GM12878 (cell line): ENCODE data around the gene TAGLN. TPM values are rescaled to one million over a fixed set of nuclear protein-coding genes. Genes with fewer than 3 reads are reported as not detected.
A peak's percentile ranks its signal among the peaks of the same experiment; 100 is the strongest.

ENCODE experiments used
- ATF3 ChIP-seq: IDR thresholded peaks from 2 replicates; pipeline ENCODE4 v1.6.1; 2011; ENCODE audit warnings: low read depth, mild to moderate bottlenecking, low read length, moderate library complexity, borderline replicate concordance; ENCODE audit errors: extremely low read depth
- BMI1 ChIP-seq: fragments of 450-650 bp; IDR thresholded peaks from 2 replicates; pipeline ENCODE4 v1.6.1; 2016; ENCODE audit warnings: mild to moderate bottlenecking, moderate library complexity, borderline replicate concordance
- BRCA1 ChIP-seq: IDR thresholded peaks from 2 replicates; pipeline ENCODE4 v1.6.1; 2011; ENCODE audit warnings: low read depth, low read length, improper control_type of control experiment
- CEBPZ ChIP-seq: fragments of 150-350 bp; IDR thresholded peaks from 2 replicates; pipeline ENCODE4 v1.6.1; 2016; ENCODE audit warnings: low read depth, low read length
- CTCF ChIP-seq, 3 experiments: IDR thresholded peaks in 2 of 3; conservative IDR thresholded peaks in 1 of 3; 2 replicates each; pipeline ENCODE4 v1.5.1; 2011; ENCODE audit warnings: low read depth in 3 of 3, low read length in 3 of 3, mild to moderate bottlenecking in 3 of 3, control low read depth in 2 of 3, moderate library complexity in 2 of 3, inconsistent platforms in 1 of 3, mixed read lengths in 1 of 3; ENCODE audit not compliant: control insufficient read depth in 2 of 3, insufficient read depth in 1 of 3; ENCODE audit errors: extremely low read depth in 1 of 3
- FOS ChIP-seq: IDR thresholded peaks from 3 replicates; pipeline ENCODE4 v1.6.1; 2011; ENCODE audit warnings: borderline replicate concordance; ENCODE audit not compliant: insufficient read length; ENCODE audit errors: extremely low read depth
- MTA3 ChIP-seq: IDR thresholded peaks from 2 replicates; pipeline ENCODE4 v1.6.1; 2012; ENCODE audit warnings: low read length, inconsistent platforms, borderline replicate concordance
- NKRF ChIP-seq: fragments of 450-650 bp; conservative IDR thresholded peaks from 2 replicates; pipeline ENCODE4 v1.6.1; 2017; ENCODE audit warnings: mild to moderate bottlenecking, moderate library complexity
- PML ChIP-seq: IDR thresholded peaks from 2 replicates; pipeline ENCODE4 v1.6.1; 2012; ENCODE audit warnings: low read length, inconsistent platforms
- POLR2A ChIP-seq: IDR thresholded peaks from 2 replicates; pipeline ENCODE4 v1.6.1; 2011; ENCODE audit warnings: low read depth, mild to moderate bottlenecking, low read length
- RAD51 ChIP-seq: fragments of 450-650 bp; IDR thresholded peaks from 2 replicates; pipeline ENCODE4 v1.6.1; 2016; ENCODE audit warnings: moderate library complexity, mild to moderate bottlenecking, inconsistent platforms
- SIN3A ChIP-seq: IDR thresholded peaks from 2 replicates; pipeline ENCODE4 v1.6.1; 2012; ENCODE audit warnings: low read depth, low read length, improper control_type of control experiment
- SPI1 ChIP-seq: IDR thresholded peaks from 2 replicates; pipeline ENCODE4 v1.6.1; 2011; ENCODE audit warnings: low read depth, mild to moderate bottlenecking, low read length, moderate library complexity, borderline replicate concordance; ENCODE audit not compliant: insufficient read depth
- ZBED1 ChIP-seq: IDR thresholded peaks from 2 replicates; pipeline ENCODE4 v1.6.1; 2016; ENCODE audit warnings: borderline replicate concordance
- ZNF274 ChIP-seq: IDR thresholded peaks from one replicate; pipeline ENCODE4 v1.8.0; 2011; ENCODE audit not compliant: insufficient read length, insufficient read depth
- polyA plus RNA-seq, 11 experiments: library from polyadenylated mRNA; depleted of rRNA in 4 of 11; unstranded in 6 of 11; stranded (reverse) in 5 of 11; fragments of >200 nt; fragmentation: Nextera tagmentation in 4 of 11; fragmentation: Illumina TruSeq in 1 of 11; extraction: Ambion mirVana in 4 of 11; extraction: Trizol in 1 of 11; gene quantifications; 1 replicate in 1 of 11; 2 replicates in 10 of 11; pipeline versions ENCODE4 v1.2.1 to v1.2.3, GENCODE V29; 2011 to 2016; ENCODE audit warnings: inconsistent platforms in 2 of 11, missing spikeins in 2 of 11, low read depth in 1 of 11
- total RNA-seq, 4 experiments: library from RNA; depleted of rRNA in 3 of 4; stranded (reverse); fragments of >200 nt in 3 of 4; fragmentation: Illumina TruSeq in 1 of 4; extraction: Trizol in 1 of 4; gene quantifications; 2 replicates each; pipeline versions ENCODE4 v1.2.1 to v1.2.3, GENCODE V29; 2013 to 2021
- TF ChIP-seq, protein P1 (sequence below): fragments of 450-650 bp; IDR thresholded peaks from 2 replicates; pipeline ENCODE4 v1.6.1; 2017; ENCODE audit warnings: mild to moderate bottlenecking, moderate library complexity
- TF ChIP-seq, protein P2 (sequence below): IDR thresholded peaks from 2 replicates; pipeline ENCODE4 v1.6.1; 2012; ENCODE audit warnings: low read depth, low read length, improper control_type of control experiment

The TAGLN gene
- total and polyA plus RNA-seq, 10 of the 15 experiments (the other 5 are each of a cell fraction or from before 2014, with no cell fraction given): 0.26 to 4.6 (median 1.7) TPM

DNA sequence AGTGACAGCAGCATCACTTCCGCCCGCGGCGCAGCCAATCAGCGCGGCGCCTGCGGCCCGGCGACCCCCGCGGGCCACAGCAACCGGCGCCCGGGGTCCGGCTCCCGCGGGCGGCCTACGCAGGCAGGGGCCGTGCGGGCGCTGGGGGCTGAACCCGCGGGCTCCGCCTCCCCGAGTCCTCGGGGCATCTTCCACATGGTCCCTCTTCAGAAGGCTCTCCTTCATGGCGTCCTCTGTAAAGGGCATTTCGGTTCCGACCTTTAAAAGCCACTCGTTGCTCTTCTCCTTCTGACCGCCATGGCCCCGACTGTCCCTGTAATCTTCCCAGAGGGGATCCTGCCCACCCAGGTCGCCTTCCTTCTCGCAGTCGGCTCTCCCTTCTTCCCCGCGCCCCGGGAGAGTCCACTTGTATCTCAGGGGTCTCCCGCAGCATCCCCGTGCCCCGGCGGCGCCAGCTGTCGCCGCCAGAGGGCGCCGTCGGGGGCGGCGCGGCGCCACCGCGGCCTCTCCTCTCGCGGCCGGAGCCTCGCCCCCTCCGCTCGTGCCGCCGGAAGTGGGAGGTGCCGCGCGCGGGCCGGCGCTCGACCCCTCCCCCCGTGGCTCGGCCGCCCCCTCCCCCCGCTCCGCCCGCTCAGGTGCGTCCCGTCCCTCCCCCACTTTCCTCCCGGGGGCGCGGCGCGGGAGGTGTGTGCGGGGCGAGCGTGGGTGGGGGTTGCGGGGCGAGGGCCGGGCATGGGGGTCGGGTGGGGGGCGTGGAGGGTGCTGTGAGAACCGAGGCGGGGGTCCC lies 33.1 kb downstream of the TAGLN start, which contains the start of gene RNF214 (continued):
- TF ChIP-seq, protein P1, sequence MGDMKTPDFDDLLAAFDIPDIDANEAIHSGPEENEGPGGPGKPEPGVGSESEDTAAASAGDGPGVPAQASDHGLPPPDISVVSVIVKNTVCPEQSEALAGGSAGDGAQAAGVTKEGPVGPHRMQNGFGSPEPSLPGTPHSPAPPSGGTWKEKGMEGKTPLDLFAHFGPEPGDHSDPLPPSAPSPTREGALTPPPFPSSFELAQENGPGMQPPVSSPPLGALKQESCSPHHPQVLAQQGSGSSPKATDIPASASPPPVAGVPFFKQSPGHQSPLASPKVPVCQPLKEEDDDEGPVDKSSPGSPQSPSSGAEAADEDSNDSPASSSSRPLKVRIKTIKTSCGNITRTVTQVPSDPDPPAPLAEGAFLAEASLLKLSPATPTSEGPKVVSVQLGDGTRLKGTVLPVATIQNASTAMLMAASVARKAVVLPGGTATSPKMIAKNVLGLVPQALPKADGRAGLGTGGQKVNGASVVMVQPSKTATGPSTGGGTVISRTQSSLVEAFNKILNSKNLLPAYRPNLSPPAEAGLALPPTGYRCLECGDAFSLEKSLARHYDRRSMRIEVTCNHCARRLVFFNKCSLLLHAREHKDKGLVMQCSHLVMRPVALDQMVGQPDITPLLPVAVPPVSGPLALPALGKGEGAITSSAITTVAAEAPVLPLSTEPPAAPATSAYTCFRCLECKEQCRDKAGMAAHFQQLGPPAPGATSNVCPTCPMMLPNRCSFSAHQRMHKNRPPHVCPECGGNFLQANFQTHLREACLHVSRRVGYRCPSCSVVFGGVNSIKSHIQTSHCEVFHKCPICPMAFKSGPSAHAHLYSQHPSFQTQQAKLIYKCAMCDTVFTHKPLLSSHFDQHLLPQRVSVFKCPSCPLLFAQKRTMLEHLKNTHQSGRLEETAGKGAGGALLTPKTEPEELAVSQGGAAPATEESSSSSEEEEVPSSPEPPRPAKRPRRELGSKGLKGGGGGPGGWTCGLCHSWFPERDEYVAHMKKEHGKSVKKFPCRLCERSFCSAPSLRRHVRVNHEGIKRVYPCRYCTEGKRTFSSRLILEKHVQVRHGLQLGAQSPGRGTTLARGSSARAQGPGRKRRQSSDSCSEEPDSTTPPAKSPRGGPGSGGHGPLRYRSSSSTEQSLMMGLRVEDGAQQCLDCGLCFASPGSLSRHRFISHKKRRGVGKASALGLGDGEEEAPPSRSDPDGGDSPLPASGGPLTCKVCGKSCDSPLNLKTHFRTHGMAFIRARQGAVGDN: peak; percentile 42; the same call in 1 of the 2 replicates
- TF ChIP-seq BRCA1 (no peak), ATF3 (no peak), RAD51 (no peak), POLR2A (peak; percentile 77), NKRF (peak; percentile 90), PML (no peak), SPI1 (peak; percentile 55; the same call in 1 of the 2 replicates), CEBPZ (no peak), BMI1 (no peak), ZBED1 (no peak), FOS (no peak), SIN3A (no peak), ZNF274 (no peak), MTA3 (no peak), CTCF (IDR thresholded peaks at IDR 0.05 in 2 of 3, conservative IDR thresholded peaks at IDR 0.05 in 1 of 3; ENCODE audit: control insufficient read depth in 2 of 3, extremely low read depth in 1 of 3, insufficient read depth in 1 of 3, low read depth in 3 of 3, low read length in 3 of 3) (peak; percentile 77 to 88 (median 85); a peak in 5 of 6 replicates)
- TF ChIP-seq, protein P2, sequence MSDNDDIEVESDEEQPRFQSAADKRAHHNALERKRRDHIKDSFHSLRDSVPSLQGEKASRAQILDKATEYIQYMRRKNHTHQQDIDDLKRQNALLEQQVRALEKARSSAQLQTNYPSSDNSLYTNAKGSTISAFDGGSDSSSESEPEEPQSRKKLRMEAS: peak; percentile 13; the same call in 1 of the 2 replicates
